AG04450 (cell line): ENCODE data around the gene KIF6. TPM values are rescaled to one million over a fixed set of nuclear protein-coding genes. Genes with fewer than 3 reads are reported as not detected.

Experiments used
- CTCF ChIA-PET: fragments of 300-600, 350-600 bp; formaldehyde crosslinking; extraction: SDS; loops from one replicate; lab custom pipeline; 2022; ENCODE audit warnings: antibody characterized with exemption, inconsistent platforms; lab: Charles Lee
- POLR2A ChIA-PET: fragments of 350-600 bp; formaldehyde crosslinking; extraction: SDS; loops from one replicate; lab custom pipeline; 2021; ENCODE audit warnings: antibody characterized with exemption, inconsistent platforms; lab: Yijun Ruan, JAX
- DNase-seq: peaks from one replicate; pipeline ENCODE4 v3.0.0-alpha.2; 2011; ENCODE audit warnings: low read depth, low spot score
- H3K27ac ChIP-seq: one replicate; pipeline ENCODE4 v1.5.1; 2012; ENCODE audit warnings: low read depth, low read length, control low read depth
- H3K27me3 ChIP-seq: one replicate; pipeline ENCODE4 v1.6.0; 2012; ENCODE audit warnings: low read length; ENCODE audit not compliant: control insufficient read depth, insufficient read depth
- H3K4me3 ChIP-seq: 2 replicates; pipeline ENCODE4 v1.5.1; 2011; ENCODE audit warnings: mild to moderate bottlenecking, low read depth, low read length, control low read depth
- H3K9me3 ChIP-seq: 2 replicates; pipeline ENCODE4 v1.5.1; 2012; ENCODE audit warnings: low read length; ENCODE audit not compliant: control insufficient read depth, insufficient read depth
- polyA plus RNA-seq: library from polyadenylated mRNA; depleted of rRNA; stranded (reverse); fragments of >200 nt; gene quantifications from 2 replicates; pipeline ENCODE4 v1.2.3, GENCODE V29; 2011
- TF ChIP-seq, protein P1 (sequence below): IDR thresholded peaks from 2 replicates; pipeline ENCODE4 v1.5.1; 2011; ENCODE audit warnings: low read depth, low read length, control low read depth, inconsistent platforms

KIF6 gene
- polyA plus RNA-seq, 1 experiment = 0.02 TPM

DNA sequence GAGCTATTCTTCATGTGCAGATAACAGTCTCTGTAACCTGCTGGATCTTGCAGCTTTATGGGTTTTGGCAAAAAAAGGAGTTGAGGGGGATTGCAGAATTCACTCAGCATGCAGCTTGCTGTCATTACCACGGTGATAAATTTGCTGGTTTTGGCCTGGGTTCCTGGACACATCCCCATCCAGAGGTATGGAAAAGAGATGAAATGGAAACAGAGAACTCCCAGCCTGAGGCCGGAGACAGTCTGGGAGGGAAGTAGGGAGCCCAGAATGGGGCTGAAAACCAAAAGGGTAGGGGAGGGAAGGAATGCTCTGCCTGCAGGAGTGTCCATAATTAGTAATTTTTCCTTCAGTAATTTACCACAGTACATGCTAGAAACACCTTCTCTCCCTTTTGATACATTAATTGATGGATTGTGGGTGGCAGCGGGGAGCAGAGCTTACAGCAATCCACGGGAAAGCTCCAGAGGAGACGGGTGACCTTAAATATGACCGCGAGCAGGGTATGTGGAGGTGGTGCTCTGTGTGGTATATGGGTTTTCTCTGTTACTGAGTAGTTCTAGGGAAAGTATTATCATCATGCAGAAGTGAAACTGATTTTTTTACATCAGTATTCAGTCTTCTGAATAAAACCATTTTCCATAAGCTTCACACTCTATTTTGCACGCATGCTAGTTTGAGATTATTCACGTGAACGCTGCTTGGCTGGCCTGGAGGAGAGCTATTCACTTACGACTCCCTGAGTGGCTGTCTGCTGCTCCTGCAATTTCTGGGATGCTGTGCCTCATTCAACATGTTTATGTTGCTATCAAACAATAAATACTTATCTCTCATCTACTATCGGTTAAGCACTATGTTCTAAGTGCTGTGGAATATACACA lies 336.4 kb downstream of the KIF6 start:
- ChIA-PET CTCF (no interaction called here), POLR2A (no interaction called here)
- TF ChIP-seq, protein P1, sequence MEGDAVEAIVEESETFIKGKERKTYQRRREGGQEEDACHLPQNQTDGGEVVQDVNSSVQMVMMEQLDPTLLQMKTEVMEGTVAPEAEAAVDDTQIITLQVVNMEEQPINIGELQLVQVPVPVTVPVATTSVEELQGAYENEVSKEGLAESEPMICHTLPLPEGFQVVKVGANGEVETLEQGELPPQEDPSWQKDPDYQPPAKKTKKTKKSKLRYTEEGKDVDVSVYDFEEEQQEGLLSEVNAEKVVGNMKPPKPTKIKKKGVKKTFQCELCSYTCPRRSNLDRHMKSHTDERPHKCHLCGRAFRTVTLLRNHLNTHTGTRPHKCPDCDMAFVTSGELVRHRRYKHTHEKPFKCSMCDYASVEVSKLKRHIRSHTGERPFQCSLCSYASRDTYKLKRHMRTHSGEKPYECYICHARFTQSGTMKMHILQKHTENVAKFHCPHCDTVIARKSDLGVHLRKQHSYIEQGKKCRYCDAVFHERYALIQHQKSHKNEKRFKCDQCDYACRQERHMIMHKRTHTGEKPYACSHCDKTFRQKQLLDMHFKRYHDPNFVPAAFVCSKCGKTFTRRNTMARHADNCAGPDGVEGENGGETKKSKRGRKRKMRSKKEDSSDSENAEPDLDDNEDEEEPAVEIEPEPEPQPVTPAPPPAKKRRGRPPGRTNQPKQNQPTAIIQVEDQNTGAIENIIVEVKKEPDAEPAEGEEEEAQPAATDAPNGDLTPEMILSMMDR = no peak
- DNase-seq = no peak
- Histone ChIP-seq H3K27me3 (no peaks in the 10 kb centered on the region), H3K9me3 (no peaks in the 10 kb centered on the region), H3K4me3 (no peak overlapping the region), H3K27ac (no peak overlapping the region)

DNA sequence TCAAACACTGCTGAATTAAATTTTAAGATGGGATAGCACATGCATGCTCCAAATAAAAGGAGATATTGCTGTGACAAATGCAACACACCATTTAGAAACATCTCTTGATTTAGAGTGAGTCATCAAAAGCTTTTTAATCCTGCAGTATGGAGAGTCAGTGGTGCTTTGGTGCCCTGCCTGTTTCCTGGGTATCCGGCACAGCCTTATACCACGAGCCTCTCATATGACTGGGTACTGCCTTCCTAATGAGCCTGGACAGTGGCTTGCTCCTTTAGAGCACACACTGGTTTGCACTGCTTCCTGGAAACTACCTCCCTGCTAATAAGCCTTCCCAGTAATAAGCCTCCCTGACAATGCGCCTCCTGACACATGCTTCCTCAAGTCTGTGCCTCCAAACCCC lies 337.4 kb downstream of the KIF6 start:
- Histone ChIP-seq H3K27ac (no peak overlapping the region), H3K9me3 (no peaks in the 10 kb centered on the region), H3K27me3 (no peaks in the 10 kb centered on the region), H3K4me3 (no peak overlapping the region)
- CTCF ChIA-PET = no interaction called here
- no peak for DNase-seq
- TF ChIP-seq, protein P1 = no peak
- POLR2A ChIA-PET = no interaction called here

DNA sequence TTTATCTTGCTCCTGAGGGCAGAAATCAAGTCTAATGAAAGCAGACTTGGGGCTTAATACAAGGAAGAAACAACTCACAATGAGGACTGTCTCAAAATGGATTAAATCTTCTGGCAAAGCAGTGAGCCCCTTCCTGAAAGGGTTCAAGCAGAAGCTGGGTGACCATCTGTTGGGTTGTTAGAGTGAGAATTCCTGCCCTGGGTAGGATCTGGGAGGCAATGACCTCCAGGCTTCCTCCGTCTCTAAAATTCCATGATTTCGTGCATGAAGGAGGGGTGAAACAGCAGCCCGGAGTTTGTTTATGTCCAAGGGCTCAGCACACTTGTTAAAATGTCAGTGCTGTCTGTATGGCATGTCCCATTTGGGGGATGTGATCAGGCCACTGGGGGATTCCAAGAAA lies 338.7 kb downstream of the KIF6 start:
- DNase-seq = no peak
- Histone ChIP-seq H3K9me3 (no peaks in the 10 kb centered on the region), H3K4me3 (no peak overlapping the region), H3K27ac (no peak overlapping the region), H3K27me3 (no peaks in the 10 kb centered on the region)
- CTCF ChIA-PET = no interaction called here
- POLR2A ChIA-PET = no interaction called here
- TF ChIP-seq, protein P1 = no peak

DNA sequence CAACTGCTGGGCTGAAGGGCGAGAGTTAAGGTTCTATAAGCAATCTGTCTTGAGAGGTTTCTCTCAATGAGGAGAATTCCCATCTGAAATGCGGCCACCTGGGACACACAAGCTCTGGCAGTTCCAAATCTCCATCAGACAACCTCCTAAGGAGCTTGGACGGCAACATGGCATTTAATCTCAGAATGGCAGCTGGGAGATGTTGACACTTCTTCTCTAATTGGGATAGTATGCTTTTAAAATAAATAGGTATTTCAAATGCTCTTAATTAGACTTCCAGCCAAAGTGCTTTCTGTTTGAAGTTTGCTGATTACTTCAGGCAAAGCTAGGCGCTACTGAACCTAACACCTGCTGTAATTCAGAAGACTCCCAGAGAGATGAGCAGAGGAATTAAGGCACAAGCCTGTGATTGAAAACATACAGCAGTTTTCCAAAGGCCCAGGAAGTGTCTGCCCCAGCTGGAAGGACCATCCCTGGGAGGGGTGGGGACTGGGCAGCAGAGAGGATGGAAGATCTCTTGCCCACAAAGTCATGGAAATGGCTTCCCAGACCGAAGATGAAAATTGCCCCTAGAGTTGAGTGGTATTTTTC lies 343.6 kb downstream of the KIF6 start:
- no peak for DNase-seq
- TF ChIP-seq, protein P1 = no peak
- ChIA-PET CTCF (no interaction called here), POLR2A (no interaction called here)
- Histone ChIP-seq H3K4me3 (no peak overlapping the region), H3K27me3 (no peaks in the 10 kb centered on the region), H3K9me3 (no peaks in the 10 kb centered on the region), H3K27ac (no peak overlapping the region)
